Measurements from ENCODE around the gene GSKIP. TPM values are rescaled to one million over a fixed set of nuclear protein-coding genes. Genes with fewer than 3 reads are reported as not detected.
A peak's percentile ranks its signal among the peaks of the same experiment; 100 is the strongest.

Gene GSKIP
- total RNA-seq, 1 donor from 2014 or later: 36.6 TPM

GRCh38 chr14:96376093-96376492, 12.8 kb downstream of the GSKIP start:
- no peak for DNase-seq (ENCODE audit: low spot score)

- no peak for DNase-seq (ENCODE audit: low spot score)
Measured at GRCh38 chr14:96380735-96381134, 17.4 kb downstream of the GSKIP start.

GRCh38 chr14:96383445-96383844, 20.1 kb downstream of the GSKIP start:
- no peak for DNase-seq (ENCODE audit: low spot score)

- no peak for DNase-seq (ENCODE audit: low spot score)
Measured at GRCh38 chr14:96384053-96384452, 20.7 kb downstream of the GSKIP start.

GRCh38 chr14:96384740-96385139, 21.4 kb downstream of the GSKIP start:
- DNase-seq (ENCODE audit: low spot score): no peak

- DNase-seq (ENCODE audit: low spot score): no peak
Measured at GRCh38 chr14:96385385-96385784, 22.1 kb downstream of the GSKIP start.

- DNase-seq (ENCODE audit: low spot score): no peak
Measured at GRCh38 chr14:96390965-96391292, 27.6 kb downstream of the GSKIP start.

GRCh38 chr14:96391293-96392118, 28.2 kb downstream of the GSKIP start:
- DNase-seq (ENCODE audit: low spot score): peak; percentile 92

GRCh38 chr14:96393071-96393691, 29.9 kb downstream of the GSKIP start:
- DNase-seq (ENCODE audit: low spot score): no peak

GRCh38 chr14:96394047-96394815, 30.9 kb downstream of the GSKIP start:
- DNase-seq (ENCODE audit: low spot score): no peak

- DNase-seq (ENCODE audit: low spot score): no peak
Measured at GRCh38 chr14:96398432-96398831, 35.1 kb downstream of the GSKIP start.

GRCh38 chr14:96398921-96399320, 35.6 kb downstream of the GSKIP start:
- DNase-seq (ENCODE audit: low spot score): no peak

- DNase-seq (ENCODE audit: low spot score): no peak
Measured at GRCh38 chr14:96399405-96399804, 36.1 kb downstream of the GSKIP start.

- DNase-seq (ENCODE audit: low spot score): no peak
Measured at GRCh38 chr14:96400495-96400894, 37.2 kb downstream of the GSKIP start.

GRCh38 chr14:96403409-96403808, 40.1 kb downstream of the GSKIP start:
- DNase-seq (ENCODE audit: low spot score): no peak

GRCh38 chr14:96405677-96406076, 42.4 kb downstream of the GSKIP start:
- DNase-seq (ENCODE audit: low spot score): no peak

GRCh38 chr14:96407935-96408570, 44.7 kb downstream of the GSKIP start:
- DNase-seq (ENCODE audit: low spot score): no peak

- DNase-seq (ENCODE audit: low spot score): no peak
Measured at GRCh38 chr14:96408608-96409007, 45.3 kb downstream of the GSKIP start.

- no peak for DNase-seq (ENCODE audit: low spot score)
Measured at GRCh38 chr14:96409701-96410100, 46.4 kb downstream of the GSKIP start.

GRCh38 chr14:96410119-96410518, 46.8 kb downstream of the GSKIP start:
- no peak for DNase-seq (ENCODE audit: low spot score)

- no peak for DNase-seq (ENCODE audit: low spot score)
Measured at GRCh38 chr14:96413526-96413925, 50.2 kb downstream of the GSKIP start.

GRCh38 chr14:96415559-96415958, 52.2 kb downstream of the GSKIP start:
- no peak for DNase-seq (ENCODE audit: low spot score)

Data from umbilical cord (tissue), 2 donors.